H9 (cell line): Measurements from ENCODE around the gene EPS8L3. TPM values are rescaled to one million over a fixed set of nuclear protein-coding genes. Genes with fewer than 3 reads are reported as not detected.

Experiments used
- DNase-seq: peaks from one replicate; pipeline ENCODE4 v3.0.0-alpha.2; 2017
- H2AFZ ChIP-seq: one replicate; pipeline ENCODE4 v1.6.1; 2013; ENCODE audit warnings: mild to moderate bottlenecking, low read length, control low read depth, moderate library complexity
- H2AK5ac ChIP-seq: 2 replicates; pipeline ENCODE4 v1.6.1; 2013; ENCODE audit warnings: low read length, control low read depth, mixed read lengths; ENCODE audit not compliant: insufficient read length
- H2BK120ac ChIP-seq: one replicate; pipeline ENCODE4 v1.6.1; 2013; ENCODE audit warnings: low read depth, mild to moderate bottlenecking, low read length, control low read depth, inconsistent platforms; ENCODE audit not compliant: poor library complexity, severe bottlenecking
- H2BK12ac ChIP-seq: 2 replicates; pipeline ENCODE4 v1.6.1; 2013; ENCODE audit warnings: low read length, control low read depth, mixed read lengths, low read depth; ENCODE audit not compliant: insufficient read length
- H2BK15ac ChIP-seq: 2 replicates; pipeline ENCODE4 v1.6.1; 2013; ENCODE audit warnings: low read depth, low read length, control low read depth
- H2BK20ac ChIP-seq: one replicate; pipeline ENCODE4 v1.6.1; 2013; ENCODE audit warnings: low read depth, mild to moderate bottlenecking, low read length, control low read depth, inconsistent platforms; ENCODE audit not compliant: poor library complexity, severe bottlenecking
- H2BK5ac ChIP-seq: 2 replicates; pipeline ENCODE4 v1.6.1; 2013; ENCODE audit warnings: low read length, control low read depth, mixed read lengths; ENCODE audit not compliant: insufficient read length
- H3K14ac ChIP-seq: 2 replicates; pipeline ENCODE4 v1.6.1; 2013; ENCODE audit warnings: low read length, control low read depth; ENCODE audit not compliant: insufficient read depth
- H3K18ac ChIP-seq: 2 replicates; pipeline ENCODE4 v1.6.1; 2013; ENCODE audit warnings: low read depth, mild to moderate bottlenecking, mixed read lengths, low read length, control low read depth; ENCODE audit not compliant: insufficient read length
- H3K23ac ChIP-seq: 2 replicates; pipeline ENCODE4 v1.6.1; 2013; ENCODE audit warnings: low read length, control low read depth, mixed read lengths, low read depth; ENCODE audit not compliant: insufficient read length
- H3K23me2 ChIP-seq: 2 replicates; pipeline ENCODE4 v1.6.1; 2013; ENCODE audit warnings: low read depth, mild to moderate bottlenecking, mixed read lengths, low read length, control low read depth; ENCODE audit not compliant: insufficient read length, poor library complexity, severe bottlenecking
- H3K27ac ChIP-seq: 2 replicates; pipeline ENCODE4 v1.5.1; 2013; ENCODE audit warnings: low read length, control low read depth, mixed read lengths, low read depth; ENCODE audit not compliant: insufficient read length
- H3K27me3 ChIP-seq: 2 replicates; pipeline ENCODE4 v1.6.1; 2013; ENCODE audit warnings: low read length, control low read depth, inconsistent platforms; ENCODE audit not compliant: insufficient read depth
- H3K4ac ChIP-seq: 2 replicates; pipeline ENCODE4 v1.6.1; 2013; ENCODE audit warnings: low read depth, mild to moderate bottlenecking, control low read depth, inconsistent platforms, low read length, moderate library complexity
- H3K4me1 ChIP-seq: 2 replicates; pipeline ENCODE4 v1.6.1; 2013; ENCODE audit warnings: low read length, control low read depth, inconsistent platforms; ENCODE audit not compliant: insufficient read depth
- H3K4me2 ChIP-seq: 2 replicates; pipeline ENCODE4 v1.6.1; 2013; ENCODE audit warnings: low read length, control low read depth, mixed read lengths; ENCODE audit not compliant: insufficient read length, insufficient read depth
- H3K56ac ChIP-seq: 2 replicates; pipeline ENCODE4 v1.6.1; 2013; ENCODE audit warnings: low read depth, mild to moderate bottlenecking, mixed read lengths, low read length, control low read depth; ENCODE audit not compliant: insufficient read length
- H3K79me1 ChIP-seq: 2 replicates; pipeline ENCODE4 v1.6.1; 2013; ENCODE audit warnings: low read depth, mild to moderate bottlenecking, moderate library complexity, low read length, control low read depth, inconsistent platforms; ENCODE audit not compliant: insufficient read depth, poor library complexity, severe bottlenecking
- H3K79me2 ChIP-seq: 2 replicates; pipeline ENCODE4 v1.6.1; 2013; ENCODE audit warnings: low read length, control low read depth, inconsistent platforms; ENCODE audit not compliant: insufficient read depth
- H3K9ac ChIP-seq: 2 replicates; pipeline ENCODE4 v1.6.1; 2013; ENCODE audit warnings: low read length, control low read depth, mixed read lengths; ENCODE audit not compliant: insufficient read length; ENCODE audit errors: extremely low read depth
- H3K9me3 ChIP-seq: one replicate; pipeline ENCODE4 v1.6.1; 2013; ENCODE audit warnings: low read depth, low read length, inconsistent platforms; ENCODE audit not compliant: control insufficient read depth
- H3T11ph ChIP-seq: one replicate; pipeline ENCODE4 v1.6.1; 2013; ENCODE audit warnings: mild to moderate bottlenecking, low read length, control low read depth, inconsistent platforms
- H4K20me1 ChIP-seq: one replicate; pipeline ENCODE4 v1.6.1; 2013; ENCODE audit not compliant: control insufficient read depth, insufficient read length, insufficient read depth
- H4K5ac ChIP-seq: 2 replicates; pipeline ENCODE4 v1.6.1; 2013; ENCODE audit warnings: low read depth, mild to moderate bottlenecking, mixed read lengths, low read length, control low read depth; ENCODE audit not compliant: insufficient read length
- H4K8ac ChIP-seq: replicated peaks from 2 replicates; pipeline ENCODE4 v1.6.1; 2013; ENCODE audit warnings: low read length, control low read depth, mixed read lengths, low read depth; ENCODE audit not compliant: insufficient read length
- H4K91ac ChIP-seq: 2 replicates; pipeline ENCODE4 v1.6.1; 2013; ENCODE audit warnings: low read depth, mild to moderate bottlenecking, moderate library complexity, mixed read lengths, low read length, control low read depth; ENCODE audit not compliant: insufficient read length
- H3K27ac Mint-ChIP-seq, 3 experiments: 2 replicates in 2 of 3; 3 replicates in 1 of 3; pipeline ENCODE4 v1.8.0; 2020 to 2021; ENCODE audit warnings: mixed read lengths in 3 of 3, mild to moderate bottlenecking in 1 of 3, moderate library complexity in 1 of 3
- H3K27me3 Mint-ChIP-seq: 2 replicates; pipeline ENCODE4 v1.8.0; 2021; ENCODE audit warnings: low read depth, mild to moderate bottlenecking, moderate library complexity, mixed read lengths
- H3K36me3 Mint-ChIP-seq, 3 experiments: 2 replicates in 2 of 3; 3 replicates in 1 of 3; pipeline ENCODE4 v1.8.0; 2020 to 2021; ENCODE audit warnings: low read depth in 3 of 3, mixed read lengths in 3 of 3; ENCODE audit not compliant: insufficient read depth in 1 of 3
- H3K4me1 Mint-ChIP-seq, 2 experiments: 2 replicates each; pipeline ENCODE4 v1.8.0; 2020; ENCODE audit warnings: mixed read lengths in 2 of 2
- H3K4me3 Mint-ChIP-seq, 2 experiments: 2 replicates in 1 of 2; 3 replicates in 1 of 2; pipeline ENCODE4 v1.8.0; 2020 to 2021; ENCODE audit warnings: mild to moderate bottlenecking in 2 of 2, mixed read lengths in 2 of 2, moderate library complexity in 1 of 2
- H3K9me3 Mint-ChIP-seq, 2 experiments: 2 replicates in 1 of 2; 3 replicates in 1 of 2; pipeline ENCODE4 v1.8.0; 2020; ENCODE audit warnings: mild to moderate bottlenecking in 2 of 2, mixed read lengths in 2 of 2, moderate library complexity in 1 of 2
- CTCF ChIP-seq: fragments of 200-600 bp; sonication (generic); conservative IDR thresholded peaks from 3 replicates; pipeline ENCODE4 v1.8.0; 2021; ENCODE audit warnings: antibody characterized with exemption, mild to moderate bottlenecking
- WGBS: extraction: QIAGEN DNeasy Blood & Tissue Kit; methylation state at CpG from one replicate; pipeline ENCODE4 v1.1.7; 2013; ENCODE audit warnings: missing lambda C conversion rate, low lambda C conversion rate, mixed read lengths; ENCODE audit not compliant: insufficient read length; ENCODE audit errors: extremely low coverage; 5-methylcytosine and 5-hydroxymethylcytosine counted together
- total RNA-seq: library from RNA; stranded (reverse); gene quantifications from 2 replicates; pipeline ENCODE4 v1.2.1, GENCODE V29; 2021

Gene EPS8L3
- total RNA-seq, 1 experiment from 2014 or later = not detected

- no peak overlapping the region for H3K14ac ChIP-seq
- no peak overlapping the region for H2BK15ac ChIP-seq
- H2BK5ac ChIP-seq = no peak overlapping the region
- no peak overlapping the region; a peak in 1 of 7 replicates for H3K27ac Mint-ChIP-seq
- H3K79me2 ChIP-seq = no peaks in the 10 kb centered on the region
- no peak overlapping the region for H4K91ac ChIP-seq
- no peaks in the 10 kb centered on the region for H3K36me3 Mint-ChIP-seq
- no peak overlapping the region for H3K23ac ChIP-seq
- no peak overlapping the region for H4K8ac ChIP-seq
- no peak overlapping the region for H2AK5ac ChIP-seq
- H3K9me3 Mint-ChIP-seq = no peaks in the 10 kb centered on the region; a peak in 1 of 5 replicates
- no peak overlapping the region for H3K4me3 Mint-ChIP-seq
- H3K4me1 Mint-ChIP-seq = no peaks in the 10 kb centered on the region; a peak in 1 of 4 replicates
- no peak overlapping the region for H2AFZ ChIP-seq
- no peaks in the 10 kb centered on the region for H4K20me1 ChIP-seq
- H3K9ac ChIP-seq = no peak overlapping the region
- H3K27ac ChIP-seq = no peak overlapping the region
- H3K79me1 ChIP-seq = no peaks in the 10 kb centered on the region
- WGBS = 100% methylated on average over 1 of the region's 5 CpGs
- H2BK20ac ChIP-seq = no peak overlapping the region
- no peak overlapping the region for H3K4ac ChIP-seq
- no peak overlapping the region for H3T11ph ChIP-seq
- no peak overlapping the region for H3K56ac ChIP-seq
- no peaks in the 10 kb centered on the region for H3K23me2 ChIP-seq
- H3K27me3 ChIP-seq = no peaks in the 10 kb centered on the region; the same call in 1 of the 2 replicates
- H3K18ac ChIP-seq = no peak overlapping the region
- H2BK120ac ChIP-seq = no peak overlapping the region
- H3K4me2 ChIP-seq = no peak overlapping the region
- no peak overlapping the region for H2BK12ac ChIP-seq
- H3K27me3 Mint-ChIP-seq = peaks cover 2% of the 10 kb centered on the region; the same call in 1 of the 2 replicates
- H3K4me1 ChIP-seq = no peaks in the 10 kb centered on the region
- TF ChIP-seq CTCF = no peak
- DNase-seq = no peak
- H3K9me3 ChIP-seq = no peaks in the 10 kb centered on the region
- no peak overlapping the region for H4K5ac ChIP-seq
Observed at GRCh38 chr1:109719337-109719837, 44.3 kb downstream of the EPS8L3 start.
